ENCODE data around the gene PHYHD1.
"Not testable (repeated sequence)": the region's sequence is repeated elsewhere in the genome, so short reads cannot be mapped to it uniquely, and the experiment has no call there.

PHYHD1 gene

GRCh38 chr9:128927731-128928411, 7.1 kb downstream of the PHYHD1 start:
- H3K27ac Mint-ChIP-seq: peak overlapping the region; percentile 34
- H3K9me3 Mint-ChIP-seq: no peaks in the 10 kb centered on the region

GRCh38 chr9:128928624-128929023, 7.8 kb downstream of the PHYHD1 start:
- Mint-ChIP-seq H3K27me3 (ENCODE audit: low read depth) (no peaks in the 10 kb centered on the region), H3K36me3 (ENCODE audit: low read depth) (no peaks in the 10 kb centered on the region), H3K4me3 (no peak overlapping the region), H3K27ac (no peak overlapping the region), H3K4me1 (ENCODE audit: low read depth) (peaks cover 17% of the 10 kb centered on the region), H3K9me3 (no peaks in the 10 kb centered on the region)

More at GRCh38 chr9:128927731-128928411, 7.1 kb downstream of the PHYHD1 start:
- Mint-ChIP-seq H3K4me3 (no peak overlapping the region), H3K36me3 (ENCODE audit: low read depth) (no peaks in the 10 kb centered on the region), H3K4me1 (ENCODE audit: low read depth) (peaks cover 17% of the 10 kb centered on the region), H3K27me3 (ENCODE audit: low read depth) (no peaks in the 10 kb centered on the region)

- Mint-ChIP-seq H3K27me3 (ENCODE audit: low read depth) (no peaks in the 10 kb centered on the region), H3K27ac (no peak overlapping the region), H3K4me1 (ENCODE audit: low read depth) (peaks cover 17% of the 10 kb centered on the region), H3K36me3 (ENCODE audit: low read depth) (no peaks in the 10 kb centered on the region), H3K9me3 (no peaks in the 10 kb centered on the region), H3K4me3 (no peak overlapping the region)
These were observed 8.8 kb downstream of the PHYHD1 start for GRCh38 chr9:128929560-128929959.

GRCh38 chr9:128933731-128934130, 12.9 kb downstream of the PHYHD1 start:
- H3K4me1 Mint-ChIP-seq (ENCODE audit: low read depth): no peaks in the 10 kb centered on the region
- H3K36me3 Mint-ChIP-seq (ENCODE audit: low read depth): no peaks in the 10 kb centered on the region
- H3K27me3 Mint-ChIP-seq (ENCODE audit: low read depth): no peaks in the 10 kb centered on the region
- H3K27ac Mint-ChIP-seq: no peak overlapping the region
- H3K9me3 Mint-ChIP-seq: no peaks in the 10 kb centered on the region
- no peak overlapping the region for H3K4me3 Mint-ChIP-seq

GRCh38 chr9:128936171-128936865, 15.5 kb downstream of the PHYHD1 start:
- H3K4me1 Mint-ChIP-seq (ENCODE audit: low read depth): no peaks in the 10 kb centered on the region
- H3K9me3 Mint-ChIP-seq: no peaks in the 10 kb centered on the region
- no peak overlapping the region for H3K4me3 Mint-ChIP-seq
- H3K27me3 Mint-ChIP-seq (ENCODE audit: low read depth): no peaks in the 10 kb centered on the region
- H3K27ac Mint-ChIP-seq: no peak overlapping the region
- no peaks in the 10 kb centered on the region for H3K36me3 Mint-ChIP-seq (ENCODE audit: low read depth)

GRCh38 chr9:128937310-128938165, 16.8 kb downstream of the PHYHD1 start:
- Mint-ChIP-seq H3K4me1 (ENCODE audit: low read depth) (no peaks in the 10 kb centered on the region), H3K36me3 (ENCODE audit: low read depth) (no peaks in the 10 kb centered on the region), H3K27ac (no peak overlapping the region), H3K9me3 (no peaks in the 10 kb centered on the region), H3K27me3 (ENCODE audit: low read depth) (no peaks in the 10 kb centered on the region), H3K4me3 (no peak overlapping the region)

GRCh38 chr9:128940271-128940921, 19.6 kb downstream of the PHYHD1 start:
- H3K4me1 Mint-ChIP-seq (ENCODE audit: low read depth): no peaks in the 10 kb centered on the region
- no peaks in the 10 kb centered on the region for H3K9me3 Mint-ChIP-seq
- no peak overlapping the region for H3K4me3 Mint-ChIP-seq
- H3K36me3 Mint-ChIP-seq (ENCODE audit: low read depth): peaks cover 1% of the 10 kb centered on the region
- no peaks in the 10 kb centered on the region for H3K27me3 Mint-ChIP-seq (ENCODE audit: low read depth)
- no peak overlapping the region for H3K27ac Mint-ChIP-seq

GRCh38 chr9:128940946-128941755, 20.4 kb downstream of the PHYHD1 start:
- no peak overlapping the region for H3K4me3 Mint-ChIP-seq
- peaks cover 8% of the 10 kb centered on the region for H3K36me3 Mint-ChIP-seq (ENCODE audit: low read depth)
- H3K9me3 Mint-ChIP-seq: no peaks in the 10 kb centered on the region
- H3K27ac Mint-ChIP-seq: no peak overlapping the region
- peaks cover 7% of the 10 kb centered on the region for H3K4me1 Mint-ChIP-seq (ENCODE audit: low read depth)
- H3K27me3 Mint-ChIP-seq (ENCODE audit: low read depth): no peaks in the 10 kb centered on the region

- H3K4me1 Mint-ChIP-seq (ENCODE audit: low read depth): peaks cover 20% of the 10 kb centered on the region
- no peaks in the 10 kb centered on the region for H3K27me3 Mint-ChIP-seq (ENCODE audit: low read depth)
- peaks cover 10% of the 10 kb centered on the region for H3K36me3 Mint-ChIP-seq (ENCODE audit: low read depth)
- H3K27ac Mint-ChIP-seq: no peak overlapping the region
- H3K4me3 Mint-ChIP-seq: no peak overlapping the region
- H3K9me3 Mint-ChIP-seq: no peaks in the 10 kb centered on the region
These were observed 23.2 kb downstream of the PHYHD1 start for GRCh38 chr9:128943832-128944620.

- peaks cover 20% of the 10 kb centered on the region for H3K4me1 Mint-ChIP-seq (ENCODE audit: low read depth)
- H3K4me3 Mint-ChIP-seq, H3K27ac Mint-ChIP-seq: not testable (repeated sequence)
These were observed 24.2 kb downstream of the PHYHD1 start for GRCh38 chr9:128944966-128945365.

GRCh38 chr9:128945798-128946501, 25.2 kb downstream of the PHYHD1 start:
- Mint-ChIP-seq H3K9me3 (no peaks in the 10 kb centered on the region), H3K4me1 (ENCODE audit: low read depth) (peaks cover 20% of the 10 kb centered on the region), H3K4me3 (peak overlapping the region; percentile 100), H3K27me3 (ENCODE audit: low read depth) (no peaks in the 10 kb centered on the region), H3K27ac (peak overlapping the region; percentile 99), H3K36me3 (ENCODE audit: low read depth) (peaks cover 12% of the 10 kb centered on the region)

More at GRCh38 chr9:128944966-128945365, 24.2 kb downstream of the PHYHD1 start:
- peaks cover 10% of the 10 kb centered on the region for H3K36me3 Mint-ChIP-seq (ENCODE audit: low read depth)
- H3K9me3 Mint-ChIP-seq; H3K27me3 Mint-ChIP-seq (ENCODE audit: low read depth): not testable (repeated sequence)

- peak overlapping the region; percentile 99 for H3K27ac Mint-ChIP-seq
- H3K9me3 Mint-ChIP-seq: no peaks in the 10 kb centered on the region
- no peaks in the 10 kb centered on the region for H3K27me3 Mint-ChIP-seq (ENCODE audit: low read depth)
- H3K4me1 Mint-ChIP-seq (ENCODE audit: low read depth): peaks cover 20% of the 10 kb centered on the region
- peak overlapping the region; percentile 100 for H3K4me3 Mint-ChIP-seq
- peaks cover 14% of the 10 kb centered on the region for H3K36me3 Mint-ChIP-seq (ENCODE audit: low read depth)
These were observed 25.9 kb downstream of the PHYHD1 start for GRCh38 chr9:128946571-128947276.

Measured in T-helper 1 cell treated with Interleukin-12 subunit alpha and Interleukin-12 subunit beta and Interleukin-4 antibody, amounts not matched to agents 30 μg/mL and 1 μg/mL, for 36 hours (primary cell).